ENCODE data around the gene PHF14.

- no peak for TF ChIP-seq CTCF (IDR thresholded peaks at IDR 0.05)
- TF ChIP-seq POLR2A (IDR thresholded peaks at IDR 0.05): no peak
Observed at GRCh38 chr7:10950494-10950893, 23.2 kb upstream of the PHF14 start.

All from body of pancreas (tissue), 4 donors.